WTC11 (cell line): Measurements from ENCODE around the gene GRIN3B. TPM values are rescaled to one million over a fixed set of nuclear protein-coding genes. Genes with fewer than 3 reads are reported as not detected.

Source experiments
- ATAC-seq: fragments of 200-7000 bp; cut with Tn5 transposase; 2 replicates; pipeline ENCODE4 v1.10.0; 2021; ENCODE audit warnings: mild to moderate bottlenecking, moderate library complexity
- CTCF ChIA-PET: fragments of 300-600 bp; sonication (Branson Sonifier 250); formaldehyde crosslinking; loops from one replicate; lab custom pipeline; 2021; ENCODE audit warnings: antibody characterized with exemption; lab: Charles Lee
- POLR2A ChIA-PET: fragments of 350-600 bp; sonication (Branson Sonifier 250); formaldehyde crosslinking; loops from one replicate; lab custom pipeline; 2021; ENCODE audit warnings: antibody characterized with exemption; lab: Charles Lee
- DNase-seq: peaks from one replicate; pipeline ENCODE4 v3.0.0; 2021; ENCODE audit warnings: low spot score
- H3K27ac Mint-ChIP-seq: 2 replicates; pipeline ENCODE4 v1.8.0; 2021; ENCODE audit warnings: mixed read lengths
- H3K27me3 Mint-ChIP-seq: 2 replicates; pipeline ENCODE4 v1.8.0; 2021; ENCODE audit warnings: low read depth, mild to moderate bottlenecking, moderate library complexity, mixed read lengths
- H3K36me3 Mint-ChIP-seq: 2 replicates; pipeline ENCODE4 v1.8.0; 2021; ENCODE audit warnings: mixed read lengths
- H3K4me1 Mint-ChIP-seq: 2 replicates; pipeline ENCODE4 v1.8.0; 2022; ENCODE audit warnings: mixed read lengths
- H3K4me3 Mint-ChIP-seq: 2 replicates; pipeline ENCODE4 v1.8.0; 2021; ENCODE audit warnings: mild to moderate bottlenecking, moderate library complexity, mixed read lengths
- H3K9me3 Mint-ChIP-seq: 2 replicates; pipeline ENCODE4 v1.8.0; 2021; ENCODE audit warnings: mixed read lengths
- CREM ChIP-seq: sonication (generic); formaldehyde crosslinking; IDR thresholded peaks from 2 replicates; pipeline ENCODE4 v1.8.1; 2022; ENCODE audit warnings: mild to moderate bottlenecking, missing genetic modification reagents, moderate library complexity
- GTF2I ChIP-seq: fragments of 250-450 bp; sonication (Bioruptor Pico); conservative IDR thresholded peaks from 2 replicates; pipeline ENCODE4 v1.4.0; 2021; ENCODE audit warnings: mild to moderate bottlenecking
- HMGXB4 ChIP-seq: sonication (generic); formaldehyde crosslinking; IDR thresholded peaks from 2 replicates; pipeline ENCODE4 v1.8.1; 2023; ENCODE audit warnings: mild to moderate bottlenecking, moderate library complexity, missing genetic modification reagents
- NFATC4 ChIP-seq: fragments of 250-450 bp; sonication (Bioruptor Pico); IDR thresholded peaks from 2 replicates; pipeline ENCODE4 v1.9.0; 2021; ENCODE audit warnings: mild to moderate bottlenecking
- NFE2L1 ChIP-seq: sonication (generic); formaldehyde crosslinking; IDR thresholded peaks from 2 replicates; pipeline ENCODE4 v1.8.1; 2023; ENCODE audit warnings: missing genetic modification reagents
- NFYB ChIP-seq: sonication (generic); formaldehyde crosslinking; conservative IDR thresholded peaks from 2 replicates; pipeline ENCODE4 v1.8.0; 2022; ENCODE audit warnings: low read depth, missing genetic modification reagents
- NR1H2 ChIP-seq: sonication (generic); formaldehyde crosslinking; IDR thresholded peaks from 2 replicates; pipeline ENCODE4 v1.9.0; 2021; ENCODE audit warnings: mild to moderate bottlenecking, moderate library complexity, missing genetic modification reagents
- OVOL2 ChIP-seq: fragments of 250-450 bp; sonication (Bioruptor Pico); IDR thresholded peaks from 2 replicates; pipeline ENCODE4 v1.9.0; 2021; ENCODE audit warnings: mild to moderate bottlenecking, borderline replicate concordance
- PRRX2 ChIP-seq: fragments of 250-450 bp; sonication (Bioruptor Pico); IDR thresholded peaks from 2 replicates; pipeline ENCODE4 v1.8.0; 2021; ENCODE audit warnings: mild to moderate bottlenecking
- SP1 ChIP-seq: sonication (generic); formaldehyde crosslinking; conservative IDR thresholded peaks from 2 replicates; pipeline ENCODE4 v1.8.1; 2022; ENCODE audit warnings: missing genetic modification reagents
- STAT6 ChIP-seq: sonication (generic); formaldehyde crosslinking; conservative IDR thresholded peaks from 2 replicates; pipeline ENCODE4 v1.8.1; 2023; ENCODE audit warnings: mild to moderate bottlenecking, low read depth, missing genetic modification reagents, moderate library complexity
- ZNF121 ChIP-seq: sonication (generic); formaldehyde crosslinking; IDR thresholded peaks from 2 replicates; pipeline ENCODE4 v1.8.0; 2023; ENCODE audit warnings: missing genetic modification reagents
- ZNF232 ChIP-seq: sonication (generic); formaldehyde crosslinking; IDR thresholded peaks from 2 replicates; pipeline ENCODE4 v1.8.0; 2022; ENCODE audit warnings: mild to moderate bottlenecking, missing genetic modification reagents
- ZNF512 ChIP-seq: sonication (generic); formaldehyde crosslinking; IDR thresholded peaks from 2 replicates; pipeline ENCODE4 v1.8.1; 2022; ENCODE audit warnings: missing genetic modification reagents, borderline replicate concordance
- total RNA-seq: library from RNA; stranded (reverse); gene quantifications from 3 replicates; pipeline ENCODE4 v1.2.3, GENCODE V29; 2021

Gene GRIN3B
- total RNA-seq, 1 experiment from 2014 or later: 1.9 TPM

GRCh38 chr19:1040476-1041271 lies 40.5 kb downstream of the GRIN3B start:
- CTCF ChIA-PET: interaction anchor here (0.6 to 3.4 kb wide), 12 partner anchors 8 to 184 kb away, joined by 3 to 29 read pairs (median 4); partner anchors contain the start of genes ARHGAP45 and CNN2
- POLR2A ChIA-PET: interaction anchor here (0.6 to 3.2 kb wide), 13 partner anchors 8 to 404 kb away, joined by 3 to 70 read pairs (median 4); partner anchors contain the start of genes ARHGAP45, CNN2 and RNU6-2
- H3K4me3 Mint-ChIP-seq: peak overlapping the region; percentile 84
- peak overlapping the region; percentile 83 for H3K27ac Mint-ChIP-seq
- H3K27me3 Mint-ChIP-seq: no peaks in the 10 kb centered on the region
- peaks cover 26% of the 10 kb centered on the region for H3K36me3 Mint-ChIP-seq
- H3K9me3 Mint-ChIP-seq: no peaks in the 10 kb centered on the region
- ATAC-seq (peak; percentile 49), DNase-seq (peak; percentile 95)
- 0 out of 2 replicates have a peak, but pooled peaks have one; percentile 40 for TF ChIP-seq CREM (CRISPR knock-in tag)
- TF ChIP-seq NFE2L1 (CRISPR knock-in tag): no peak
- peak; percentile 47; the same call in 1 of the 2 replicates for TF ChIP-seq HMGXB4
- TF ChIP-seq SP1: 0 out of 2 replicates have a peak, but pooled peaks have one; percentile 48
- no peak for TF ChIP-seq NR1H2 (CRISPR knock-in tag)
- peak; percentile 82; the same call in 1 of the 2 replicates for TF ChIP-seq GTF2I
- TF ChIP-seq ZNF512 (CRISPR knock-in tag): no peak
- peak; percentile 96 for TF ChIP-seq NFYB (CRISPR knock-in tag)
- TF ChIP-seq PRRX2: no peak
- H3K4me1 Mint-ChIP-seq: peaks cover 12% of the 10 kb centered on the region

- Mint-ChIP-seq H3K4me3 (peak overlapping the region; percentile 84), H3K4me1 (peaks cover 12% of the 10 kb centered on the region), H3K36me3 (peaks cover 19% of the 10 kb centered on the region), H3K9me3 (no peaks in the 10 kb centered on the region), H3K27ac (no peak overlapping the region), H3K27me3 (no peaks in the 10 kb centered on the region)
- POLR2A ChIA-PET: interaction anchor here (0.6 to 3.2 kb wide), 6 partner anchors 14 to 403 kb away, joined by 3 to 70 read pairs (median 4); partner anchors contain the start of genes ARHGAP45 and CNN2
- DNase-seq (no peak), ATAC-seq (no peak)
- TF ChIP-seq OVOL2 (CRISPR knock-in tag): no peak
- TF ChIP-seq ZNF232 (CRISPR knock-in tag): no peak
- peak; percentile 93 for TF ChIP-seq GTF2I
- TF ChIP-seq ZNF121 (CRISPR knock-in tag): no peak
- no peak for TF ChIP-seq STAT6 (CRISPR knock-in tag)
- 0 out of 2 replicates have a peak, but pooled peaks have one; percentile 3 for TF ChIP-seq HMGXB4
- no peak for TF ChIP-seq NFATC4 (CRISPR knock-in tag)
- CTCF ChIA-PET: interaction anchor here (0.6 to 3.4 kb wide), 6 partner anchors 9 to 185 kb away, joined by 3 to 29 read pairs (median 8); partner anchors contain the start of gene ARHGAP45
Measured at GRCh38 chr19:1041272-1041834, 41.1 kb downstream of the GRIN3B start.
